ENCODE measurements around the gene ZNHIT2. TPM values are rescaled to one million over a fixed set of nuclear protein-coding genes. Genes with fewer than 3 reads are reported as not detected.

The ZNHIT2 gene
- total and polyA plus RNA-seq, 2 of the 13 experiments (the other 11 are each of a cell fraction or from before 2014, with no cell fraction given): 1.1 to 6.5 TPM

- no peak for TF ChIP-seq ZNF362 (CRISPR knock-in tag; IDR thresholded peaks at IDR 0.05; ENCODE audit: borderline replicate concordance)
- TF ChIP-seq ZNF614 (CRISPR knock-in tag; IDR thresholded peaks at IDR 0.05; ENCODE audit: borderline replicate concordance): 0 out of 2 replicates have a peak, but pooled peaks have one; percentile 18
- TF ChIP-seq SKIL (CRISPR knock-in tag; IDR thresholded peaks at IDR 0.05; ENCODE audit: borderline replicate concordance): no peak
- no peak for TF ChIP-seq HDAC6 (IDR thresholded peaks at IDR 0.05; ENCODE audit: low read depth, low read length)
- TF ChIP-seq, protein P1, sequence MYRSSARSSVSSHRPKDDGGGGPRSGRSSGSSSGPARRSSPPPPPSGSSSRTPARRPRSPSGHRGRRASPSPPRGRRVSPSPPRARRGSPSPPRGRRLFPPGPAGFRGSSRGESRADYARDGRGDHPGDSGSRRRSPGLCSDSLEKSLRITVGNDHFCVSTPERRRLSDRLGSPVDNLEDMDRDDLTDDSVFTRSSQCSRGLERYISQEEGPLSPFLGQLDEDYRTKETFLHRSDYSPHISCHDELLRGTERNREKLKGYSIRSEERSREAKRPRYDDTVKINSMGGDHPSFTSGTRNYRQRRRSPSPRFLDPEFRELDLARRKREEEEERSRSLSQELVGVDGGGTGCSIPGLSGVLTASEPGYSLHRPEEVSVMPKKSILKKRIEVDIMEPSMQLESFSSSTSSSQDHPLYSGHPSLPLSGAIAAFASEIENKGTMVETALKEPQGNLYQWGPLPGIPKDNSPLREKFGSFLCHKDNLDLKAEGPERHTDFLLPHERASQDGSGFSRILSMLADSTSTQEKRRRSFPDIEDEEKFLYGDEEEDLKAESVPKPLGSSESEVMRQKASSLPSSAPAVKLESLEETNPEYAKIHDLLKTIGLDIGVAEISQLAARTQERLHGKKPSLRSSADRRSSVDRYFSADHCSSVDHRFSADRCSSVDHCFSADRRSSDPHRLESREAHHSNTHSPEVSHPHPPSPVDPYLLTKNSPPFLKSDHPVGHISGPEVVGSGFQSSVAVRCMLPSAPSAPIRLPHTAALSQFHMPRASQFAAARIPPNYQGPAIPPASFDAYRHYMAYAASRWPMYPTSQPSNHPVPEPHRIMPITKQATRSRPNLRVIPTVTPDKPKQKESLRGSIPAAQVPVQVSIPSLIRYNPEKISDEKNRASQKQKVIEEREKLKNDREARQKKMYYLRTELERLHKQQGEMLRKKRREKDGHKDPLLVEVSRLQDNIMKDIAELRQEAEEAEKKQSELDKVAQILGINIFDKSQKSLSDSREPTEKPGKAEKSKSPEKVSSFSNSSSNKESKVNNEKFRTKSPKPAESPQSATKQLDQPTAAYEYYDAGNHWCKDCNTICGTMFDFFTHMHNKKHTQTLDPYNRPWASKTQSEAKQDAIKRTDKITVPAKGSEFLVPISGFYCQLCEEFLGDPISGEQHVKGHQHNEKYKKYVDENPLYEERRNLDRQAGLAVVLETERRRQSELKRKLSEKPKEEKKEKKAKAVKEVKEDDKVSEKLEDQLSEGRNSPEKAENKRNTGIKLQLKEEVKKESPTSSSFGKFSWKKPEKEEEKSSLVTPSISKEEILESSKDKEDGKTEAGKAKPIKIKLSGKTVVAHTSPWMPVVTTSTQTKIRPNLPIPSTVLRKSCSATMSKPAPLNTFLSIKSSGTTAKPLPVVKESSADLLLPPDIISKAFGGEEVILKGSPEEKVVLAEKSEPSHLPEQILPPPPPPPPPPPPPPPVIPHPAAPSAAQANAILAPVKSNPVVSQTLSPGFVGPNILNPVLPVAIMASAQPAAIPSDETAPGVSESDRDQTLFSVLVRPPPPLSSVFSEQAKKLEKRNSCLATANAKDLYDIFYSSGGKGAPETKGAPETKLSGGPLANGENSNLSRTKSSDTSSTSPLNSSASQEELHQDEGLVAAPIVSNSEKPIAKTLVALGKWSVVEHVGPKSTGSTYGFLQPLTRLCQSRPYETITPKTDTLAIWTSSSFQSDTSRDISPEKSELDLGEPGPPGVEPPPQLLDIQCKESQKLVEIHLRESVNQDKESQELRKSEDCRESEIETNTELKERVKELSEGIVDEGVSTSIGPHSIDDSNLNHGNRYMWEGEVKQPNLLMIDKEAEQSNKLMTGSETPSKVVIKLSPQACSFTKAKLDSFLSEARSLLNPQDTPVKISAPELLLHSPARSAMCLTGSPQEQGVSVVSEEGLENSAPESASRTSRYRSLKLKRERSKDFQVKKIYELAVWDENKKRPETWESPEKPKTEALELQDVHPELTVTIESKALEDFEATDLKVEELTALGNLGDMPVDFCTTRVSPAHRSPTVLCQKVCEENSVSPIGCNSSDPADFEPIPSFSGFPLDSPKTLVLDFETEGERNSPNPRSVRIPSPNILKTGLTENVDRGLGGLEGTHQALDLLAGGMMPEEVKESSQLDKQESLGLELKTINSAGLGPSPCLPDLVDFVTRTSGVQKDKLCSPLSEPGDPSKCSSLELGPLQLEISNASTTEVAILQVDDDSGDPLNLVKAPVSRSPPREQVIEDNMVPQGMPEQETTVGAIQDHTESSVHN (CRISPR knock-in tag; IDR thresholded peaks at IDR 0.05): no peak
- peak; percentile 32; the same call in 1 of the 2 replicates for TF ChIP-seq ZNF605 (CRISPR knock-in tag; IDR thresholded peaks at IDR 0.05)
- no peak for TF ChIP-seq PHF8 (CRISPR knock-in tag; IDR thresholded peaks at IDR 0.05)
- TF ChIP-seq EEA1 (CRISPR knock-in tag; IDR thresholded peaks at IDR 0.05; ENCODE audit: borderline replicate concordance): no peak
- TF ChIP-seq ATF7-NPFF (CRISPR knock-in tag; IDR thresholded peaks at IDR 0.05; ENCODE audit: low read depth): no peak
- no peak for TF ChIP-seq WIZ (CRISPR knock-in tag; IDR thresholded peaks at IDR 0.05)
- no peak for TF ChIP-seq ZNF280D (CRISPR knock-in tag; IDR thresholded peaks at IDR 0.05)
- no peak for TF ChIP-seq GTF3A (CRISPR knock-in tag; conservative IDR thresholded peaks at IDR 0.05)
- TF ChIP-seq POLR2G (IDR thresholded peaks at IDR 0.05; ENCODE audit: low read depth, low read length): peak; percentile 76
- TF ChIP-seq THYN1 (CRISPR knock-in tag; IDR thresholded peaks at IDR 0.05; ENCODE audit: borderline replicate concordance, low read depth): no peak
These were observed 17.6 kb upstream of the ZNHIT2 start (continued) for GRCh38 chr11:65134952-65135632.
